Keratinocyte (primary cell): ENCODE data around the gene DOCK3.

Experiments
- EZH2 ChIP-seq: IDR thresholded peaks from one replicate; pipeline ENCODE4 v1.6.1; 2012; ENCODE audit warnings: inconsistent platforms, mild to moderate bottlenecking, low read length, moderate library complexity
- TF ChIP-seq, protein P1 (sequence below), 3 experiments: IDR thresholded peaks in 1 of 3; conservative IDR thresholded peaks in 1 of 3; optimal IDR thresholded peaks in 1 of 3; 2 replicates in 2 of 3; 3 replicates in 1 of 3; pipeline versions ENCODE3 to v1.5.1; 2011; ENCODE audit warnings: low read length in 3 of 3, mild to moderate bottlenecking in 3 of 3, moderate library complexity in 2 of 3, control low read depth in 1 of 3, inconsistent platforms in 1 of 3; ENCODE audit not compliant: insufficient read depth in 2 of 3; ENCODE audit errors: extremely low read depth in 1 of 3

DNA sequence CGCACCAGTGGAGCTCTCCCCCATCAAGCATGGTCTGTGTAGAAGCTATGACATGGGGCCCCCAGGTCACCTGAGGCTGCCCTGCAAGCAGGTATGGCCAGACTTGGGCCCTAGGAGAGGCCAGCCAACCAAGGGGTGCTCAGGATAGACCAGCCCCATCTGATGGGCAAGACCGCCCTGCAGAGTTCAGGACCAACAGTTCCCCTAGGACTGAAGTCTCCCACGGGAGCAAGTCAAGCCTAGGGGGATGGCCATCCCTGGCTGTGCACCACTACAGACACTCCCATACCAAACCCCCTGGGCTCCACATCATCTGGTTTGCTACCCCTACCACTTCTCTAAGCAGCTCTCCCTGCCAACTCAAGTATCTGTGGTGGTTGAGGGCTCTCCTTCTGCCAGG is 568.2 kb downstream of the DOCK3 start:
- TF ChIP-seq, protein P1, sequence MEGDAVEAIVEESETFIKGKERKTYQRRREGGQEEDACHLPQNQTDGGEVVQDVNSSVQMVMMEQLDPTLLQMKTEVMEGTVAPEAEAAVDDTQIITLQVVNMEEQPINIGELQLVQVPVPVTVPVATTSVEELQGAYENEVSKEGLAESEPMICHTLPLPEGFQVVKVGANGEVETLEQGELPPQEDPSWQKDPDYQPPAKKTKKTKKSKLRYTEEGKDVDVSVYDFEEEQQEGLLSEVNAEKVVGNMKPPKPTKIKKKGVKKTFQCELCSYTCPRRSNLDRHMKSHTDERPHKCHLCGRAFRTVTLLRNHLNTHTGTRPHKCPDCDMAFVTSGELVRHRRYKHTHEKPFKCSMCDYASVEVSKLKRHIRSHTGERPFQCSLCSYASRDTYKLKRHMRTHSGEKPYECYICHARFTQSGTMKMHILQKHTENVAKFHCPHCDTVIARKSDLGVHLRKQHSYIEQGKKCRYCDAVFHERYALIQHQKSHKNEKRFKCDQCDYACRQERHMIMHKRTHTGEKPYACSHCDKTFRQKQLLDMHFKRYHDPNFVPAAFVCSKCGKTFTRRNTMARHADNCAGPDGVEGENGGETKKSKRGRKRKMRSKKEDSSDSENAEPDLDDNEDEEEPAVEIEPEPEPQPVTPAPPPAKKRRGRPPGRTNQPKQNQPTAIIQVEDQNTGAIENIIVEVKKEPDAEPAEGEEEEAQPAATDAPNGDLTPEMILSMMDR (optimal IDR thresholded peaks at IDR 0.05 in 1 of 3, IDR thresholded peaks at IDR 0.05 in 1 of 3, conservative IDR thresholded peaks at IDR 0.05 in 1 of 3; ENCODE audit: extremely low read depth in 1 of 3, insufficient read depth in 2 of 3, low read length in 3 of 3), result no peak
- no peak for TF ChIP-seq EZH2
